COLO668 (cell line): Measurements from ENCODE around the gene HNRNPUL1.

Experiments
- DNase-seq: peaks from one replicate; lab custom pipeline; 2025; ENCODE audit not compliant: unreplicated experiment; lab: John Stamatoyannopoulos, UW

HNRNPUL1 gene

DNA sequence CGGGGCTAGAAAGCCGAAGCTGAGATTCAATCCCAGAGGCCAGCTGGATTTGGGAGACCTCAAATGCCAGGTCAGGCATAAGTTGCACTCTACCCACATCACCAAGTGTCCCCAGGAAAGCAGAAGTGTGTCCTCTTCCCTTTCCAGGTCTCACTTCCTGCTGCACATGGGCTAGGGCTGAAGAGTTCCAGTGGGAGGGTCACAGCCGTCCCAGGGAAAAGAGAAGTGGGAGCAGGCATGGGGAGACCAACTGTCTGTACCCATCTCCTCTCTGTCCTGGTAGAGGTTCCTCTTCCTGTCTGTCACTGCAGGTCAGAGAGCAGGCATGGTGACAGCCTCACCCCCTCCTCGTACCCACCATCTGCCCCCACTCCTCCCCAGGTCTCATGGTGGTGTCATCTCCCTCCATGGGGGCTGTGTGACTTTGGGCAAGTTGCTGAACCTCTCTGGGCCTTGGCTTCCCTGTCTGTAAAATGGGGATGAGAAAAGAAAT lies 30.4 kb upstream of the HNRNPUL1 start:
- no peak for DNase-seq

DNA sequence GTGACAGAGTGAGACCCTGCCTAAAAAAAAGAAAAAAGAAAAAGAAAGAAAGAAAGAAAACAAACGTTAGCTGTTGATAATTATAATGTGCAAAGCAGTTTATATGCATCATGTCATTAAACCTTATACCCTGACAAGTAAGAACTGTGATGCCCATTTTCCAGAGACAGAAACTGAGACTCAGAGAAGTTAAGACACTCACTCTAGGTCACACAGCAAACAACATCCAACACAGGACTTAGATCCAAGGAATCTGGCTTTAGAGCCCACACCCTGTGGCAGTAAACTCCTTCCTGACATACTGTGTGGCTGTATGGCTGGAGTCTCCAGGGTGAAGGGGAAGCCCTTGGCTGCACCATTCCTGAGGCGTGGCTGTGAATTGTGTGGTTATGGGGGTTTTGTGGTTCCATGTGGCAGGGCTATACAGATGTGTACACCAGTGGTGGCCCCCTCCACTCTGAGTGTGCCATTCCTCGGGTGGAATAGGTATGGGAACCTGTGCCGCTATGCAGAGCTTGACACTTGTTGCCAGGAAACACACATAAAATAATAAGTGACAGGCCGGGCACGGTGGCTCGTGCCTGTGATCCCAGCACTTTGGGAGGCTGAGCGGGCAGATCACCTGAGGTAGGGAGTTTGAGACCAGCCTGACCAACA lies 29.5 kb upstream of the HNRNPUL1 start:
- DNase-seq, result no peak

DNA sequence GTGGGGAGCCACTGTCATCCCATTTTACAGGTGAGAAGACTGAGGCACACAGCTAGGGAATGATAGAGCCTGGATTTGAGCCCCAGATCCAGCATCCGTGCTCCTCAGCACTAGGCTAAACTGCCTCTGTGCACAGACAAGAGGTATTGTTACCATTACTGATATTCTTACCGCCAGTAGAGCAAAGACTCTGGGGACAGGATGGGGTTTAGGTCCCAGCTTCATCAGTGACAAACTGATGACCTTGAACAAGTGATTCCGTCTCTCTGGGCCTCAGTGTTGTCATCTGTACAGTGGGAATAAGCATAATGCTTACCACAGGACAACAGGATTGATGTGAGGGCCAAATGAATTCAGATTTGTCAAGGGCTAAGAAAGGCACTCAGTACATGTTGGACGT lies 28.7 kb upstream of the HNRNPUL1 start:
- DNase-seq, result no peak

DNA sequence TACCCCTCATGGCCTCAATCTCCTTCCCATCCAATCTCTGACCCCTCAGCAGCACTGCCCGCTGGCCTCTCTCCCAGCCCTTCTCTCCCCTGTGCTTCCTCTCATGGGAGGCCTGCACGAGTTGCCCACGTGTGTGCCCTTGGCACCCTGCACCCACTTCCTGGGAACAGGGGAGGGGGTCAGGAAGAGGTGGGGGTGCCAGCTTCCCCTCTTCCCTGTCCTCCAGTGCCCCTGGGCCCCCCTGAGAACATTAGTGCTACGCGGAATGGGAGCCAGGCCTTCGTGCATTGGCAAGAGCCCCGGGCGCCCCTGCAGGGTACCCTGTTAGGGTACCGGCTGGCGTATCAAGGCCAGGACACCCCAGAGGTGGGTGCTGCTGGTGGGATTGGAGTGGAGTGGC lies 25.9 kb upstream of the HNRNPUL1 start:
- DNase-seq, result no peak

DNA sequence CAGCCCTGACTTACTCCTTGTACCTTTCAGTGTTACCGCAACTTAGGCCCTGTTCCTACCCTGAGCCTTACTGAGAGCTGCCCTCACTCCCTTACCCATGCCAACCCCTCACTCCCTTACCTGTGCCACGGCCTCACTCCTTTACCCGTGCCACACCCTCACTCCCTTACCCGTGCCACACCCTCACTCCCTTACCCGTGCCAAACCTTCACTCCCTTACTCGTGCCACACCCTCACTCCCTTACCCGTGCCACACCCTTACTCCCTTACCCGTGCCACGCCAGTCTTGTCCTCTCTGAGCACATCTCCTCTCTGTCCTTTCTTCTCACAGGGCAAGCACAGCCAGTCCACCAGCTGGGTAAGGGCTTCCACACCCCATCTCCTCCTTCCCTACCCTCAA lies 24.8 kb upstream of the HNRNPUL1 start:
- DNase-seq, result no peak

DNA sequence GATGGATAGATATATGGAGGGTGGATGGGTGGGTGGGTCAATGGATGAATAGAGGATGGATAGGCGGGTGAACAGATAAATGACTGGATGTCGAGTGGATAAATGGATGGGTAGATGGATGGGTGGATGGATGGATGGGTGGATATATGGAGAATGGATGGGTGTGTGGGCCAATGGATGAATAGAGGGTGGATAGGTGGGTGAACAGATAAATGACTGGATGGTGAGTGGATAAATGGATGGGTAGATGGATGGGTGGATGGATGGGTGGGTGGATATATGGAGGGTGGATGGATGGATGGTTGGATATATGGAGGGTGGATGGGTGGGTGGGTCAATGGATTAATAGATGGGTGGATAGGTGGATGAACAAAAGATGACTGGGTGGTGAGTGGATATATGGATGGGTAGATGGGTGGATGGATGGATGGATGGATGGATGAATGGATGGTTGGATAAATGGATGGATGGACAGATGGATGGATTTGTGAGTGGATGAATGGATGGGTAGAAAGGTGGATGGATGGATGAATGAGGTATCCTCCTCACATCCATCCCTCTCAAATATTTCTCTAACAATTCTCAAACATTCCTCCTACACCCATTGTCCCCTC lies 24.1 kb upstream of the HNRNPUL1 start:
- no peak for DNase-seq

DNA sequence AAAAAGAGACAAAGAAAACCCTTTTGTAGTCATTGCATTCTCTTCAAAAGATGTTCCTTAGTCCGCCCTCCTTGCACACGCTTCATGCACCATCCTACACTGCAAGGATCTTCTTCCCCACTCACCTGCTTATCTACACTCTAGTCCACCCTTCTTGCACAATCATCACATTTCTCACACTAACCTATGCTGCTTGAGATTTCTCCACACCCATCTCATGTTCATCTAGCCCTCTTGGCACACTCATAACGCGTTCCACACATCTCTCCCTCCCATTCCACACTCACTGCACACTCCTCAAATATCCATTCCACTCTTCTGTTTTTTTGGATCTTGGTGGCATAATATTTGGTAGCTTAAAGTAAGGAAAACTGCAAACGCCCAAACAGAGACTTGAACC lies 22.3 kb upstream of the HNRNPUL1 start:
- DNase-seq, result no peak

DNA sequence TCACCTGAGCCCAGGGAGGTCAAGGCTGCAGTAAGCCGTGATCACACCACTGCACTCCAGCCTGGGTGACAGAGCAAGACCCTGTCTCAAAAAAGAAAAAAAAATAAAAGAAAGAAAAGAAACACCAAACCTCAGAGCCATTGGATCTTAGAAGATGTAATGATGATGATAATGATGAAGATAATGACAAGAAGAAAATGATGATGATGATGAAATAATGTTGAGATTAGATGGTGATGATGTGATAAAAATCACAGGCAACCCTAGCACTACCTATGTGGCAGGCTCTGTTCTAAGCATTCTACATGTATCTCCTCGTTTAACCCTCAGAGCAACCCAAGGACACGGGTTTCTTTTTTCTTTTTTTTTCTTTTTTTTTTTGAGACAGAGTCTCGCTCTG lies 20.1 kb upstream of the HNRNPUL1 start:
- no peak for DNase-seq

DNA sequence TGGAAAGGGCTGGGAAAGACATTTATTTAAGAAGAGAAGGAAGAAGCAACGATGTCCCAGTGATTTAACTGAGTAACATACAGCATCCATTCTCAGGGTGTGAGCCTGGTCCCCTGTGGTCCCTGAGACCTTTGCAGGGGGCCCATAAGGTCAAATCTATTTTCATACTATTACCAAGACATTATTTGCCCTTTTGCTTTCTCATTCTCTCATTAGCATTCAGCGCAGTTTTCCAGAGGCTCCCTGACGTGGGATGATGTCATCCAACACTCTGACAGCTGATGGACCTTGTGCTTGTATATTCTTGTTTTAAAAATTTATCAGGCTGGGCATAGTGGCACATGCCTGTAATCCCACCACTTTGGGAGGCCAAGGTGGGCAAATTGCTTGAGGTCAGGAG lies 18.3 kb upstream of the HNRNPUL1 start:
- no peak for DNase-seq

DNA sequence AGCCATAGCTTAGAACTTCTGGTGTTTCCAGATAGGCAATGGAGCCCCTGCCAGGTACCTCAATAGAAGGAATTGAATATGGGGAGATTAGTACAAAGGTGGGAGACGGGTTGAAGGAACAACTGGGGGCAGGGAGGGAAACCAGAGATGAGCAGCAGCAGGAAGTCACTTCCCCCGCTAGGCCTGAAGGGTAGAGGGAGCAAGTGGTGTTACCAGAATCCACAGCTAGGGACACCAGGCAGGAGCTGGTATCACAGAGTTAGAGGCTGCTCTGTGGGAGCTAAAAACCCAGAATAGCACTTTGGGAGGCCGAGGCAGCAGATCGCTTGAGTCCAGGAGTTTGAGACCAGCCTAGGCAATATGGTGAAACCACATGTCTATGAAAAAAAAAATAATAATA lies 15.3 kb upstream of the HNRNPUL1 start:
- no peak for DNase-seq

DNA sequence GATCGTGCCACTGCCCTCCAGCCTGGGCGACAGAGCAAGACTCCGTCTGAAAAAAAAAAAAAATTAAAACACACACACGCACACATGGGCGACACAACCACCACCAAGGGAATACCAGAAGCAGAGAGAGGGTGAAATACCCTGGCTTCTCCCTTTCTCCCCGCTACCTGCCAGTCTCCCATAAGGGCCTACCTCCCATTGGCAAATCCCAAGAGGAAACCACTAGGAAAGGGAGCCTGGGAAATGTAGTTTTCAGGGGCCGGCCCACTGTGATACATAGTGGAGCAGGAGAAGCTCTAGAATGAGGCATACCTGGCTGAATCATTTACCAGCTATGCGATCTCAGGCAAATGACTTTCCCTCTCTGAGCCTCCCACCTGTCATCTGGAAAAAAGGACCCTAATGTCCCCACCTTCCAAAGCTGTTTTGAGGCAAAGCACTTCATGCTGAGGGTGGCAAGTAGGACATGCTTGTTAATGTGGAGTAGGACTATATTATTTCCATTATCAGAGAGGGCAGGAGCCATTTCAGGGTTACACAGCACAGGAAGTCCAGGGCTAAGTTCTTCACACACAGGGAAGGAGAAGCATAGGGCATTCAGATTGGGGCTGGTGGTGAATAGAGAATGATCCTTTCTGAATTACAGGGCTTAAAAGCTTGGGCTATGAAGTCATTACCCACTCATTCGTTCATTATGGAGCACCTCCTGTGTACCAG lies 14.3 kb upstream of the HNRNPUL1 start:
- DNase-seq, result peak; percentile 5

DNA sequence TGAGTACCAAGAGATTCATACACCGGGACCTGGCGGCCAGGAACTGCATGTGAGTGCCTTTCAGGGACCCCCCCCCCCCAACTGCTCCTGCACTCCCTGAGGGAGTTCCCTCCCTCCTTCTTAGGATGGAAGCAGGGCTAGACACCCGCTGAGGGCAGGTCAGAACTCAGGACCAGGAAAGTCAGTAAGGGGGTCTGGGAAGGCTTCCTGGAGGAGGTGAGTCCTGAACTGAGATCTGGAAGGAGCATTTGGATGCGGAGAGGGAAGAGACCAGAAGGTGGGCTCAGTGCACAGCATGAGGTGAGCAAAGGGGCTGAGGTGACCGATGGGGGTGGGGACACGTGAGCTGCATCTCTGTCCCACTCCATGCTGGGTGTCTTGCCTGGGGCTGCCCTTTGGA lies 10.5 kb upstream of the HNRNPUL1 start:
- no peak for DNase-seq

DNA sequence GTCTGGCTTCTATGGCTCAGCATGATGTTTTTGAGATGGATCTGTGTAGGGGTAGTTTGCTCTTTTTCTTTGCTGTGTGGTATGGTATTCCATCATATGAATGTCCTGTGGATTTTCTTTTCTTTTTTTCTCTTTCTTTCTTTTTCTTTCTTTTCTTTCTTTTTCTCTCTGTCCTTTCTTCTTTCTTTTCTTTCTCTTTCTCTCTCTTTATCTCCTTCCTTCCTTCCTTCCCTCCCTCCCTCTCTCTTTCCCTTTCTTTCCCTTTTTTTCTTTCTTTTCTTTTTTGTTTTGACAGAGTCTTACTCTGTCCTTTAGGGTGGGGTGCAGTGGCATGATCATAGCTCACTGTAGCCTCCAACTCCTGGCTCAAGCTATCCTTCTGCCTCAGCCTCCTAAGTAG lies 9.0 kb upstream of the HNRNPUL1 start:
- DNase-seq, result no peak

DNA sequence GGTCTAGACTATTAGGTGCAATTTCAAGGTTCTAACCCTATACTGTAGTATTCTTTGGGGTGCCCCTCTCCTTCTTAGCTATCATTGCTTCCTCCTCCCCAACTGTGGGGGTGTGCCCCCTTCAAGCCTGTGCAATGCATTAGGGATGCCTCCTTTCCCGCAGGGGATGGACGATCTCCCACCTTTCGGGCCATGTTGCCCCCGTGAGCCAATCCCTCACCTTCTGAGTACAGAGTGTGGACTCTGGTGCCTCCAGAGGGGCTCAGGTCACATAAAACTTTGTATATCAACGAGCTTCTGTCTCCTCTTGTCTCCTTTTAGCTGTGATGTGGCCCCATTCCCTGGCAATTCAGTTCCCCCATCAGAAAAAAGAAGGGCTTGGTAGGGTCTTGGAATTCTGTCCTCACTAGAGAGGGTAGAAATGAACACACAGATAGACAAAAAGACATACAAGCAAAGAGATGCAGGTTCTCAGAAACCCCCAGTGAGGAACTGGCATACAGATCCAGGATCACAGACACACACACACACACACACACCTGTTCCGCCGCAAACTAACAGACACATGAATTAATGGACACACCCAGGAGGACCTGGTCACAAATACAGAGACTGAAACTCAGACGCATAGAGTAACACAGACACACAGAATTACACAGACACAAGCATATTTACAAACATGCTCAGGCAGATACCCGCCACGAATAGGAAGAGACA lies 2.5 kb upstream of the HNRNPUL1 start:
- no peak for DNase-seq

DNA sequence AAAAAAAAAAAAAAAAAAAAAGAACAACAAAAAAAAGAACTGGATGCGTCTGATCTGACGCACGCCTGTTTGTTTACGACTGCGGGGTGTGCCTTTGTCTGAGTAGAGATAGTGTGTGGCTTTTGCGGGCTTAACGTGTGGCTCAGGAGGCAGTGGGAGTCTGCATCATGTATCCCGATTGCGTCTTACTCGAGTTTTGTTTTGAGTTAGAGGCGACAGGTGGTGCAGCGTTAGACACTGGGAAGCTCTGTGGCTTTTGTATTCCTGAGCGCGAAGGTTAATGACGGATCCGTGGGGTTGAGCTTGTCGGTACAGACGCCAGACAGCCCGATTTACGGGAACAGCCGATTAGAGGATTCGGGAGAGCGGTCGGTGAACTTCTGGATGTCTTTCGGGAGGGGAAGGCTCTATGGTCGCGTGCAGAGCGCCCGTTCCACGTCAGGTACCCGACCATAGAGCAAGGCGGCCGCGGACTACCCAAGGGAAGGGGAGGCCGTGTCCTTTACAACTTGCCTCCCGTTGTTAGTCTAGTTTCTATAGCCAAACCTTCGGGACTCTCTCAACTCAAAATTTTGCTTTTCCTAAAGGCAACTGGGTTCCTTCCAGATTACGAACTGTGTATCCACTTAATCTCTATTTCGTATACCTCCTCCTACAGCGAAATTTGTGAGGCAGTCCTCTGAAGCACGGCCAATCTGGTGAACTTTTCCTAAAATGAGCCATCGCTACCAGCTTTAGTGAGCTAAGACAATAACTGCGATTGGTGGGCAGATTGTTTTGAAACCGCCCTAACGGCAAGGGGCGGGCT lies 926 bp upstream of the HNRNPUL1 start:
- peak; percentile 61 for DNase-seq

DNA sequence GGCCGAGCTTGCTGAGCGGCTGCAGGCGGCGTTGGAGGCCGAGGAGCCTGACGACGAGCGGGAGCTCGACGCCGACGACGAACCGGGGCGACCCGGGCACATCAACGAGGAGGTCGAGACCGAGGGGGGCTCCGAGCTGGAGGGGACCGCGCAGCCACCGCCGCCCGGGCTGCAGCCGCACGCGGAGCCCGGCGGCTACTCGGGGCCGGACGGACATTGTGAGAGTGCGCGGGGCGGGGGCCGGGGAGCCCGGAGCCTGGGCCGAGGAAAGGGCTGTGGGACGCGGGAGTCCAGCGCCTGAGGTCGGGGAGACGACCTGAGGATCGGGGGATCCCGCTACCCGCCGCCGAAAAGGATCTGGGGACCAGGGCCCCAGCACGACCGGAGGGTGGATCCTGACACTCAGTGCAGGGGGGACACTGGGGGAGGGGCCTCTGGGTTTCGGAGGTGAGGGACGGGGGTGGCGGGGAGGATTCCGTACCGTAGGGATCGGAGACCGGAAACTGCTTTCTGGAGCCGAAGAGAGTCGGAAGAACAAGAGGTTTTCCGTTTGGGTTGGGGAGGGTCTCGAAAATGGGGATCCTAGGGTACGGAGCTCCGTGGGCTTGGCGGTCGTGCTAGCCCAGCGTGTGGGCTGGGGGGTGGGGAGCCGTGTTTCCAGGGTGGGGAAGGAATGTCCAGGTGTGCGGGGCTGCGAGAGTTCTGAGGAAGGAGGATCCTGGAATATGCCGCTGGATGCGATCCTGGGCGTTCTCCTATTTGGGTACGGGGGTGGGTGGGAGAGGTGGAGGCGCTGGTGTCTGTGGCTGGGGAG lies 616 bp downstream of the HNRNPUL1 start:
- peak; percentile 71 for DNase-seq

DNA sequence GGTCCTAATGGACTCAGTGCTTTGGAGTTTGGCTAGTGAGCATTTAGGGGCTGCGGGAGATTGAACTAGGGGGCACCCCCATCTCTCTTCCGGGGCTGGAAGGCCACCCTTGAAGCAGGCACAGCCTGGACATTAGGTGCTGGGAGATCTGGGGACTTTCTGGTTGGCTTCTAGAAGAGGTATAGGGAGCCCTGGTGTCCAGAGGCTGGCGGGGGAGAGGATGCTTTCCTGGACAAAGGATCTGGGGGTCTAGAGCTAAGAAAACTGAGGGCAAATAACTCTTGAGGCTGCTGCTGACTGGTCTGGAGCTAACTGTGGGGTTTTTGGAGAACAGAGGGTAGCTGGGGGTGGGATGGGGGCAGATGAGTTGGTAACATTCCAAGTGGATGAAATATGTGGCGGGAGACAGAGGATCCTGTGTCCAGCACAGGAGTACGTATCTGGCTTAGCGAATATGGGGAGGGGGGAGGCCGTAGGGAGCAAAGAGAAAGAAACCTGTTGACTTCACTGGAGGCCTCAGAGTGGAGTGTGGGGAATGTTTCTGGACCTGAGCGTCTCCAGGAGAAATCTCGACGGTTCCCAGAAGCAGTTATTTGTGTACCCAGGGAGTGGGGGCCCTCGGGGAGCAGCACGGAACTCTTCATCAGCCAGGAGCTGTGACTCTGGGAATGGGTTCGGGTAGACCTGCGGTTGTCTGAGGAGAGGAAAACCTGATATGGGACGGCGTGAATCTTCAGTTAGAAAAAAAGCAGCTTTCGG lies 1.4 kb downstream of the HNRNPUL1 start:
- peak; percentile 24 for DNase-seq

DNA sequence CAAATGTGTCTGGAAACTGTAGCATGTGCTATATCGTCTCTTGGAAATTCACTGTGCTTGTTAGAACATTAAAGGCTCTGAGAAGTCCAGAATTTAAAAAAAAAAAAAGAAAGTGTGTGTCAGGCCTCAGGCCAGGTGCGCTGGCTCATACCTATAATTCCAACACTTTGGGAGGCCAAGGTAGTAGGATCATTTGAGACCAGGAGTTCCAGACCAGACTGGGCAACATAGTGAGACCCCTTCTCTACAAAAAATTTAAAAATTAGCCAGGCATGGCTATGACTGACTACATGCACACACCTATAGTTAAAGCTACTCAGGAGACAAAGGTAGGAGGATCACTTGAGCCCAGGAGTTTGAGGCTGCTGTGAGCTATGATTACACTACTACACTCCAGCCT lies 4.9 kb downstream of the HNRNPUL1 start:
- no peak for DNase-seq

DNA sequence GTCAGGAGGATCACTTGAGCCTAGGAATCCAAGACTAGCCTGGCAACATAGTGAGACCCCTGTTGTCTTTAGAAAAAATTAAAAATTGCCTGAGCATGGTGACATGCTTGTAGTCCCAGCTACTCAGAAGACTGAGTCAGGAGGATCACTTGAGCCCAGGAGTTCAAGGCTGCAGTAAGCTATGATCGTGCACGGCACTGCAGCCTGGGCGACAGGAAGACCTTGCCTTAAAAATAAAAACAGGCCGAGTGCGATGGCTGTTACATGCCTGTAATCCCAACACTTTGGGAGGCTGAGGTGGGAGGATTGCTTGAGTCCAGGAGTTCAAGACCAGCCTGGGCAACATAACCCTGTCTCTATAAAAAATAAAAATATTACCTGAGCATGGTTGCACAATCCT lies 5.4 kb downstream of the HNRNPUL1 start:
- no peak for DNase-seq
